Measurements from ENCODE around the gene PITPNM1. TPM values are rescaled to one million over a fixed set of nuclear protein-coding genes. Genes with fewer than 3 reads are reported as not detected.
"Not testable (repeated sequence)": the region's sequence is repeated elsewhere in the genome, so short reads cannot be mapped to it uniquely, and the experiment has no call there.

The PITPNM1 gene
- total RNA-seq, 1 donor from 2014 or later = 17.4 TPM

DNA sequence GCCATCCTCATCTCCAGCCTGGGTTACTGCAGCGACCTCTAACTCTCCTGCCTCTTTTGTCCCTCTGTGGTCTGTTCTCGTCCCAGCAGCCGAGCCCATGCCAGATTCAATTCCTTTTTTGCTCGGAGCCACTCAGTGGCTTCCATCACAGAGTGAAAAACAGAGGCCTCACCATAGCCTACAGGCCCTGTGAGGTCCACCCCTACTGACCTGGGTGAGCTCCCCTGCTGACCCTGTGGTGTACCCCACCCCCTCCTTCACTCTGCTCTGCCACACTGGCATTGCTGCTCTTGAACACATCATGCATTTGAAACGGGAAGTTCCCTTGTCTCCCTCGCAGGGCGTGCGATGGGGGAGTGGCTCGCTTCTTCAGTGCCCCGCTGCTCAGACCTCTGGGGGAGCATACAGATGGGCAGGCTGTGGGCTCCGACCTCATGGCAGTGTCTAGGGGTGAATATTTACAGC is 20.3 kb downstream of the PITPNM1 start:
- no peak for TF ChIP-seq CTCF (IDR thresholded peaks at IDR 0.05; ENCODE audit: insufficient read depth, low read length, severe bottlenecking)
- FAIRE-seq (no peak), DNase-seq (ENCODE audit: low read depth) (no peak)
- Histone ChIP-seq H3K27me3 (ENCODE audit: control insufficient read depth, insufficient read depth, low read length) (no peaks in the 10 kb centered on the region), H3K4me3 (ENCODE audit: low read depth, low read length) (no peak overlapping the region), H3K36me3 (ENCODE audit: control insufficient read depth, insufficient read depth, low read length) (no peaks in the 10 kb centered on the region)

DNA sequence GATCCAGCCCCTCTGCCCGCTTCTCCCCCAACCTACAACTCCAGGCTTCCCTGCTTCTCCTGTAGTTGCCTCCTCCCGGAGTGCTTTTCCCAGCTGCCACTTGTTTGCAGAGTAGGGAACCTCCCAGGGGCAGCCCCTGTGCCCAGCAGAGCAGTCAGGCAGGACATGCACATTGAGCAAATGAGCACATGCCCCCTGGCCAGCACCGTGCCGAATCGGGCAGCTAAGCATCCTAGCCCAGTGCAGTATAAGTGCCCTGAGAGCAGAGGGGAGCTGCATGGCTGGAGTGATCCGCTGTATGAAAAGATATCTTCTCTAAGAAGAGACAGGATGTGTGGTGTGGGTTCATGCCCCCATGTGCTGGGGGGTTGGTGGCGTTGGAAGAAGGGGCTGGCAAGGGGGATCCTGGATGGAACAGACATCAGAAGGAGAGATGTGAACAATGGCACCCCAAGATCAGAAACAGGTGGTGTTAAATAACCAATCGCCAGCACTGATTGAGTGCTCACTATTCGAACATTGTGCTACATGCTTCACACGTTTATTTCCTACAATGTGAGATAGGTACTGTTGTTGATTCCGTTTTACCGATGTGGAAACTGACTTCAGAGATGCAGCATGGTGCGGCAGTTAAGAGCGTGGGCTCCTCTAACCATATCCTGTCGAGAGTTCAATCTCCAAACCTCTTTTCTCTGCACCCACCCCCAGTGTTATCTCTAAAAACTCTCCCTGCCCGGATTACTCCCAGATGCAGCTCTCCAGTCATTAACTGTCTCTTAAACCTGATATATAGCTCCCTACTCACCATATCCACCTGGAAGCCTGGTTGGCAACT is 21.1 kb downstream of the PITPNM1 start:
- no peak for TF ChIP-seq CTCF (IDR thresholded peaks at IDR 0.05; ENCODE audit: insufficient read depth, low read length, severe bottlenecking)
- DNase-seq (ENCODE audit: low read depth) = no peak
- Histone ChIP-seq H3K4me3 (ENCODE audit: low read depth, low read length) (no peak overlapping the region), H3K27me3 (ENCODE audit: control insufficient read depth, insufficient read depth, low read length) (no peaks in the 10 kb centered on the region), H3K36me3 (ENCODE audit: control insufficient read depth, insufficient read depth, low read length) (no peaks in the 10 kb centered on the region)
- no peak for FAIRE-seq

DNA sequence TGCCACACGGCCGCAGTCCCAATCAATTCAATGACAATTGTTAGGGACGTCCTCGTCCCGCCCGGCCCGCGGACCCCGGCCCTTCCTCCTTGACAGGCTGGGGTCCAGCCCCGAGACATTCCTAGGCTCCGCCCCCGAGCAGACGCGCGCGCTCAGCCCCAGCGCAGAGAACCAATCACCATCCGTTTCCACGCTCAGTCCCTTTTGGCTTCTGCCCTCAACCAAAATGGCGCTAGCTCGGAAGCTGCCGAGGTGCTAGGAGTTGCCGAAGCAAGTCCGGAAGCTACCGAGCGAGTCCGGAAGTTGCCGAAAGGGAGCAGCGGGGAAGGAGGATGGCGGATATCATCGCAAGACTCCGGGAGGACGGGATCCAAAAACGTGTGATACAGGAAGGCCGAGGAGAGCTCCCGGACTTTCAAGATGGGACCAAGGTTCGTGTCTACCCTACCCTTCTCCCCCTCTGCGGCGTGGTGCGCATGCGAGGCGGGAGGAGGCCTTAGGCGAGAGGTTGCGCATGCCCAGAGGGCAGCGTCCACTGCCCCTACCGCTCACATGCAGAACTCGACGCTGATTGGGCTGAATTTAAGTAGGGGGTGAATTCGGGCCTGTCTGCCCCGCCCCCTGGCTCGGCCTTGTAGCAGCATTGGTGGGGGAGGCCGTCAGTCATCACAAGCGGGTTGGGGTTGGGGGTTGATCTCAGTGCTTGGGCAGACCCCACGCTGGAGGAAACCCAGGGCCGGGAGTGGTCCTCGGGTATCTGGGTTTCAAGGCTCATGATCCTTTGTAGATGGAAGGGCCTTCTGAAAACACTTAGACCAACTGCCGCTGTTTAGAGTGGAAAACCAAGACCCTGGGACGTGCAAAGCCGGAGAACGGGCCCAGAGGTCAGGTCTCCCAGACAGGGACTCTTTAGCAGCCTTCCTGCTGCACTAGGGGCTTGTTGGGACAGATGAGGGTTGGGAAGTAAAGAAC is 22.1 kb downstream of the PITPNM1 start, which contains the start of gene AIP:
TSS of gene AIP (plus strand) at position 200 of the 972 bp plus-strand sequence. CDS start at position 333, 133 bp downstream.
- Histone ChIP-seq H3K4me3 (ENCODE audit: low read depth, low read length) (peak within 1 kb of the TSS; percentile 69), H3K27me3 (ENCODE audit: control insufficient read depth, insufficient read depth, low read length) (no peaks in the 10 kb centered on the region), H3K36me3 (ENCODE audit: control insufficient read depth, insufficient read depth, low read length) (no peaks in the 10 kb centered on the region)
- DNase-seq (ENCODE audit: low read depth) = peak; percentile 95
- FAIRE-seq = no peak
- TF ChIP-seq CTCF (IDR thresholded peaks at IDR 0.05; ENCODE audit: insufficient read depth, low read length, severe bottlenecking) = peak; percentile 3

- peak overlapping the region; percentile 69 for H3K4me3 ChIP-seq (ENCODE audit: low read depth, low read length)
- H3K27me3 ChIP-seq (ENCODE audit: control insufficient read depth, insufficient read depth, low read length) = no peaks in the 10 kb centered on the region
- H3K36me3 ChIP-seq (ENCODE audit: control insufficient read depth, insufficient read depth, low read length) = no peaks in the 10 kb centered on the region
- no peak for DNase-seq (ENCODE audit: low read depth)
- no peak for FAIRE-seq
- TF ChIP-seq CTCF (IDR thresholded peaks at IDR 0.05; ENCODE audit: insufficient read depth, low read length, severe bottlenecking) = no peak
Measured at GRCh38 chr11:67482275-67482826, 22.8 kb downstream of the PITPNM1 start.

DNA sequence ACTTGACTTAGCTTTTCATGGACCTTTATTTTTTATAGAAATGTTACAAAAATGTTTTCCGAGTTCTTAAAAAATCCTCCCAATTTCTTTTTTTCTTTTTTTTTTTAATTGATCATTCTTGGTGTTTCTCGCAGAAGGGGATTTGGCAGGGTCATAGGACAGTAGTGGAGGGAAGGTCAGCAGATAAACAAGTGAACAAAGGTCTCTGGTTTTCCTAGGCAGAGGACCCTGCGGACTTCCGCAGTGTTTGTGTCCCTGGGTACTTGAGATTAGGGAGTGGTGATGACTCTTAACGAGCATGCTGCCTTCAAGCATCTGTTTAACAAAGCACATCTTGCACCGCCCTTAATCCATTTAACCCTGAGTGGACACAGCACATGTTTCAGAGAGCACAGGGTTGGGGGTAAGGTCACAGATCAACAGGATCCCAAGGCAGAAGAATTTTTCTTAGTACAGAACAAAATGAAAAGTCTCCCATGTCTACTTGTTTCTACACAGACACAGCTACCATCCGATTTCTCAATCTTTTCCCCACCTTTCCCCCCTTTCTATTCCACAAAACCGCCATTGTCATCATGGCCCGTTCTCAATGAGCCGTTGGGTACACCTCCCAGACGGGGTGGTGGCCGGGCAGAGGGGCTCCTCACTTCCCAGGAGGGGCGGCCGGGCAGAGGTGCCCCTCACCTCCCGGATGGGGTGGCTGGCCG is 27.7 kb downstream of the PITPNM1 start:
- H3K27me3 ChIP-seq (ENCODE audit: control insufficient read depth, insufficient read depth, low read length); DNase-seq (ENCODE audit: low read depth); FAIRE-seq: not testable (repeated sequence)

GRCh38 chr11:67476692-67477091 is 28.5 kb downstream of the PITPNM1 start:
- DNase-seq (ENCODE audit: low read depth); FAIRE-seq; H3K27me3 ChIP-seq (ENCODE audit: control insufficient read depth, insufficient read depth, low read length); H3K4me3 ChIP-seq (ENCODE audit: low read depth, low read length); H3K36me3 ChIP-seq (ENCODE audit: control insufficient read depth, insufficient read depth, low read length): not testable (repeated sequence)

More for the DNA sequence above, 27.7 kb downstream of the PITPNM1 start:
- H3K4me3 ChIP-seq (ENCODE audit: low read depth, low read length); H3K36me3 ChIP-seq (ENCODE audit: control insufficient read depth, insufficient read depth, low read length): not testable (repeated sequence)

All from bronchial epithelial cell (primary cell).